H1 (cell line): Measurements from ENCODE around the gene ACBD6. TPM values are rescaled to one million over a fixed set of nuclear protein-coding genes. Genes with fewer than 3 reads are reported as not detected.

ENCODE experiments used
- CTCF ChIA-PET: fragments of 300-600 bp; sonication (Branson Sonifier 250); formaldehyde crosslinking; loops from one replicate; lab custom pipeline; 2021; ENCODE audit not compliant: partially characterized antibody; lab: Charles Lee
- POLR2A ChIA-PET: fragments of 300-600 bp; sonication (Branson Sonifier 250); formaldehyde crosslinking; loops from one replicate; lab custom pipeline; 2021; ENCODE audit warnings: inconsistent platforms; ENCODE audit not compliant: partially characterized antibody; lab: Charles Lee
- DNase-seq, 2 experiments: peaks; one replicate each; pipeline versions ENCODE4 v3.0.0 to v3.0.0-alpha.2; 2010 to 2022; ENCODE audit warnings: low spot score in 2 of 2, low read depth in 1 of 2, mixed read lengths in 1 of 2
- FAIRE-seq: peaks from 2 replicates; lab custom pipeline; 2011; peaks lifted over from hg19 to GRCh38; lab: Jason Lieb, UNC
- H2AFZ ChIP-seq: 2 replicates; pipeline ENCODE4 v1.8.1; 2012; ENCODE audit warnings: low read length, inconsistent platforms
- H2AK5ac ChIP-seq: 2 replicates; pipeline ENCODE4 v1.6.1; 2013; ENCODE audit warnings: low read depth, low read length
- H2BK120ac ChIP-seq: replicated peaks from 2 replicates; pipeline ENCODE3; 2013; ENCODE audit warnings: low read depth, low read length, inconsistent platforms
- H2BK12ac ChIP-seq: 2 replicates; pipeline ENCODE4 v1.6.1; 2013; ENCODE audit warnings: low read depth, low read length
- H2BK15ac ChIP-seq: 2 replicates; pipeline ENCODE4 v1.6.1; 2013; ENCODE audit warnings: low read length
- H2BK20ac ChIP-seq: 2 replicates; pipeline ENCODE4 v1.6.1; 2013; ENCODE audit warnings: low read length
- H2BK5ac ChIP-seq: 2 replicates; pipeline ENCODE4 v1.6.1; 2013; ENCODE audit warnings: low read depth, low read length
- H3K14ac ChIP-seq: 2 replicates; pipeline ENCODE4 v1.6.1; 2013; ENCODE audit warnings: inconsistent platforms; ENCODE audit not compliant: insufficient read length
- H3K18ac ChIP-seq: 2 replicates; pipeline ENCODE4 v1.6.1; 2013; ENCODE audit warnings: low read length; ENCODE audit errors: extremely low read depth
- H3K23ac ChIP-seq: 2 replicates; pipeline ENCODE4 v1.6.1; 2013; ENCODE audit warnings: inconsistent platforms; ENCODE audit not compliant: insufficient read length
- H3K23me2 ChIP-seq: 2 replicates; pipeline ENCODE4 v1.6.1; 2013; ENCODE audit warnings: low read depth, low read length
- H3K27ac ChIP-seq: 2 replicates; pipeline ENCODE4 v1.6.1; 2011; ENCODE audit warnings: low read depth, low read length, inconsistent platforms
- H3K27me3 ChIP-seq, 4 experiments: replicated peaks in 1 of 4; 1 replicate in 1 of 4; 2 replicates in 3 of 4; pipeline versions ENCODE4 v1.6.1 to v1.8.1; 2011 to 2013; ENCODE audit warnings: low read length in 3 of 4, mild to moderate bottlenecking in 3 of 4, inconsistent platforms in 2 of 4, mixed read lengths in 2 of 4, moderate library complexity in 1 of 4; ENCODE audit not compliant: control insufficient read depth in 3 of 4, insufficient read depth in 3 of 4; ENCODE audit errors: extremely low read depth in 1 of 4
- H3K36me3 ChIP-seq, 4 experiments: 2 replicates each; pipeline versions ENCODE4 v1.6.1 to v1.8.1; 2011 to 2013; ENCODE audit warnings: mild to moderate bottlenecking in 4 of 4, low read length in 3 of 4, moderate library complexity in 2 of 4, control low read depth in 1 of 4, inconsistent platforms in 1 of 4; ENCODE audit not compliant: insufficient read depth in 4 of 4, control insufficient read depth in 2 of 4
- H3K4ac ChIP-seq: replicated peaks from 2 replicates; pipeline ENCODE3; 2013; ENCODE audit warnings: low read length, low read depth, mixed read lengths, inconsistent platforms; ENCODE audit not compliant: insufficient read length
- H3K4me1 ChIP-seq, 4 experiments: replicated peaks in 1 of 4; 1 replicate in 1 of 4; 2 replicates in 3 of 4; pipeline versions ENCODE4 v1.6.1 to v1.8.1; 2011 to 2013; ENCODE audit warnings: low read length in 3 of 4, inconsistent platforms in 2 of 4, mixed read lengths in 1 of 4; ENCODE audit not compliant: insufficient read depth in 4 of 4, control insufficient read depth in 3 of 4
- H3K4me2 ChIP-seq, 2 experiments: 2 replicates each; pipeline versions ENCODE4 v1.6.1 to v1.8.1; 2011 to 2013; ENCODE audit warnings: low read depth in 2 of 2, low read length in 2 of 2, control low read depth in 1 of 2, inconsistent platforms in 1 of 2, mild to moderate bottlenecking in 1 of 2; ENCODE audit not compliant: insufficient read depth in 1 of 2
- H3K4me3 ChIP-seq, 4 experiments: fragments of 200-600, 300-600 bp in 1 of 4; sonication (generic), shearing (Covaris generic), sonication (Bioruptor Twin) in 1 of 4; 2 replicates each; pipeline versions ENCODE4 v1.5.1 to v1.8.1; 2011 to 2016; ENCODE audit warnings: low read length in 4 of 4, low read depth in 3 of 4, control low read depth in 2 of 4, inconsistent platforms in 2 of 4, mild to moderate bottlenecking in 2 of 4, mixed read lengths in 1 of 4, moderate library complexity in 1 of 4; ENCODE audit not compliant: insufficient read depth in 2 of 4; ENCODE audit errors: extremely low read depth in 1 of 4
- H3K56ac ChIP-seq: replicated peaks from 2 replicates; pipeline ENCODE3; 2013; ENCODE audit warnings: low read depth, mild to moderate bottlenecking, mixed read lengths, low read length, inconsistent platforms; ENCODE audit not compliant: insufficient read length
- H3K79me1 ChIP-seq: 2 replicates; pipeline ENCODE4 v1.6.1; 2013; ENCODE audit warnings: low read depth, low read length, control low read depth
- H3K79me2 ChIP-seq, 2 experiments: 2 replicates each; pipeline versions ENCODE4 v1.6.1 to v1.8.1; 2012 to 2013; ENCODE audit warnings: low read length in 2 of 2, mild to moderate bottlenecking in 2 of 2, inconsistent platforms in 1 of 2; ENCODE audit not compliant: insufficient read depth in 2 of 2, control insufficient read depth in 1 of 2
- H3K9ac ChIP-seq, 4 experiments: replicated peaks in 1 of 4; 1 replicate in 1 of 4; 2 replicates in 3 of 4; pipeline versions ENCODE4 v1.6.1 to v1.8.1; 2011 to 2013; ENCODE audit warnings: low read depth in 3 of 4, low read length in 3 of 4, control low read depth in 2 of 4, mild to moderate bottlenecking in 2 of 4, moderate library complexity in 2 of 4, inconsistent platforms in 1 of 4; ENCODE audit errors: extremely low read depth in 1 of 4
- H3K9me3 ChIP-seq, 2 experiments: 2 replicates each; pipeline versions ENCODE4 v1.6.1 to v1.8.1; 2012 to 2013; ENCODE audit warnings: mild to moderate bottlenecking in 2 of 2, moderate library complexity in 2 of 2, control low read depth in 1 of 2, inconsistent platforms in 1 of 2, low read depth in 1 of 2, low read length in 1 of 2, mixed read lengths in 1 of 2; ENCODE audit not compliant: insufficient read depth in 2 of 2
- H4K20me1 ChIP-seq, 2 experiments: replicated peaks in 1 of 2; 2 replicates each; pipeline versions ENCODE3 to v1.8.1; 2011 to 2013; ENCODE audit warnings: inconsistent platforms in 2 of 2, low read length in 2 of 2, mild to moderate bottlenecking in 1 of 2; ENCODE audit not compliant: insufficient read depth in 2 of 2, control insufficient read depth in 1 of 2
- H4K5ac ChIP-seq: 2 replicates; pipeline ENCODE4 v1.6.1; 2013; ENCODE audit warnings: low read length, low read depth, mixed read lengths, inconsistent platforms; ENCODE audit not compliant: insufficient read length
- H4K8ac ChIP-seq: 2 replicates; pipeline ENCODE4 v1.8.0; 2013; ENCODE audit warnings: mild to moderate bottlenecking, moderate library complexity, low read length, inconsistent platforms; ENCODE audit not compliant: insufficient read depth; ENCODE audit errors: extremely low read depth
- H4K91ac ChIP-seq: replicated peaks from 2 replicates; pipeline ENCODE3; 2013; ENCODE audit warnings: low read length, mixed read lengths, inconsistent platforms; ENCODE audit not compliant: insufficient read length
- CHD1 ChIP-seq: IDR thresholded peaks from 2 replicates; pipeline ENCODE4 v1.6.1; 2012; ENCODE audit warnings: low read depth, low read length, improper control_type of control experiment
- CTBP2 ChIP-seq: IDR thresholded peaks from 2 replicates; pipeline ENCODE4 v1.7.0; 2011; ENCODE audit warnings: borderline replicate concordance, mild to moderate bottlenecking, moderate library complexity, mixed read lengths, low read length; ENCODE audit not compliant: insufficient read depth, insufficient read length
- JUND ChIP-seq: IDR thresholded peaks from 2 replicates; pipeline ENCODE4 v1.6.1; 2011; ENCODE audit warnings: mild to moderate bottlenecking, improper control_type of control experiment, low read length
- KDM1A ChIP-seq: fragments of 200-600, 300-600 bp; sonication (generic); IDR thresholded peaks from 2 replicates; pipeline ENCODE4 v1.7.1; 2016; ENCODE audit warnings: mild to moderate bottlenecking, low read length, borderline replicate concordance
- KDM4A ChIP-seq: IDR thresholded peaks from one replicate; pipeline ENCODE4 v1.7.1; 2012; ENCODE audit warnings: low read depth, mild to moderate bottlenecking, moderate library complexity, low read length, inconsistent platforms; ENCODE audit not compliant: severe bottlenecking
- NANOG ChIP-seq: IDR thresholded peaks from 2 replicates; pipeline ENCODE4 v1.6.1; 2011; ENCODE audit warnings: low read length, low read depth, mild to moderate bottlenecking, inconsistent platforms; ENCODE audit not compliant: insufficient read depth, poor library complexity, severe bottlenecking
- RAD21 ChIP-seq, 2 experiments: IDR thresholded peaks in 1 of 2; conservative IDR thresholded peaks in 1 of 2; 2 replicates each; pipeline ENCODE4 v1.6.1; 2011; ENCODE audit warnings: low read depth in 2 of 2, low read length in 2 of 2, improper control_type of control experiment in 1 of 2, inconsistent platforms in 1 of 2, mild to moderate bottlenecking in 1 of 2, moderate library complexity in 1 of 2
- RBBP5 ChIP-seq: IDR thresholded peaks from 2 replicates; pipeline ENCODE4 v1.7.1; 2012; ENCODE audit warnings: low read depth, mild to moderate bottlenecking, inconsistent platforms, low read length, moderate library complexity, borderline replicate concordance
- TBP ChIP-seq: IDR thresholded peaks from 2 replicates; pipeline ENCODE4 v1.6.1; 2011; ENCODE audit warnings: low read depth, low read length, improper control_type of control experiment
- ZNF274 ChIP-seq: IDR thresholded peaks from 2 replicates; pipeline ENCODE4 v1.7.0; 2012; ENCODE audit warnings: low read length, borderline replicate concordance; ENCODE audit errors: extremely low read depth
- WGBS, 2 experiments: shearing (Covaris generic) in 1 of 2; methylation state at CpG; one replicate each; pipeline versions ENCODE4 v1.1.6 to v1.1.7; 2013 to 2015; ENCODE audit warnings: low lambda C conversion rate in 2 of 2, mixed read lengths in 2 of 2, inconsistent platforms in 1 of 2, low coverage in 1 of 2, missing lambda C conversion rate in 1 of 2; ENCODE audit not compliant: insufficient replicate concordance in 2 of 2, insufficient coverage in 1 of 2, insufficient read length in 1 of 2; ENCODE audit errors: extremely low coverage in 1 of 2, missing lambda C conversion rate in 1 of 2; 5-methylcytosine and 5-hydroxymethylcytosine counted together
- polyA plus RNA-seq, 7 experiments: library from polyadenylated mRNA; depleted of rRNA in 3 of 7; stranded (reverse) in 5 of 7; unstranded in 2 of 7; fragments of >200 nt in 5 of 7; fragments of 200-250 nt in 2 of 7; gene quantifications; 1 replicate in 5 of 7; 2 replicates in 1 of 7; 4 replicates in 1 of 7; pipeline versions ENCODE4 v1.2.1 to v1.2.3, GENCODE V29; 2011 to 2013; ENCODE audit warnings: missing spikeins in 2 of 7, mixed read lengths in 2 of 7
- total RNA-seq: library from RNA; stranded (reverse); fragmentation: NEBNext Ultra II Directional; extraction: Animal tissue kit (Norgen Biotek cat#: 25700); gene quantifications from 2 replicates; pipeline ENCODE4 v1.2.1, GENCODE V29; 2021

Gene ACBD6
- total and polyA plus RNA-seq, 2 of the 8 experiments (the other 6 are each of a cell fraction or from before 2014, with no cell fraction given), result 52.0 to 67.7 TPM

GRCh38 chr1:180444522-180444921 lies 57.9 kb downstream of the ACBD6 start:
- no peaks in the 10 kb centered on the region for H3K79me1 ChIP-seq
- FAIRE-seq (no peak), DNase-seq (no peak)
- H3K27me3 ChIP-seq, result no peaks in the 10 kb centered on the region
- H3K4me3 ChIP-seq, result no peak overlapping the region
- no peak for TF ChIP-seq RAD21 (IDR thresholded peaks at IDR 0.05 in 1 of 2, conservative IDR thresholded peaks at IDR 0.05 in 1 of 2; ENCODE audit: low read depth in 2 of 2, low read length in 2 of 2)
- TF ChIP-seq ZNF274, result no peak
- TF ChIP-seq KDM1A, result no peak
- TF ChIP-seq RBBP5, result no peak
- TF ChIP-seq JUND, result no peak
- TF ChIP-seq KDM4A, result no peak
- TF ChIP-seq TBP, result no peak
- TF ChIP-seq CHD1, result no peak
- TF ChIP-seq CTBP2, result no peak
- no peak for TF ChIP-seq NANOG
- H2BK15ac ChIP-seq, result no peak overlapping the region
- no peak overlapping the region for H3K56ac ChIP-seq
- no peak overlapping the region for H3K4ac ChIP-seq
- no peak overlapping the region for H3K9ac ChIP-seq
- no peak overlapping the region for H2BK20ac ChIP-seq
- no peak overlapping the region for H4K91ac ChIP-seq
- no peaks in the 10 kb centered on the region for H3K4me1 ChIP-seq
- no peaks in the 10 kb centered on the region for H4K20me1 ChIP-seq
- H2AK5ac ChIP-seq, result no peak overlapping the region
- no peaks in the 10 kb centered on the region; a peak in 1 of 8 replicates for H3K36me3 ChIP-seq
- H4K5ac ChIP-seq, result no peak overlapping the region
- H2BK120ac ChIP-seq, result no peak overlapping the region
- no peak overlapping the region for H2BK12ac ChIP-seq
- H4K8ac ChIP-seq, result no peak overlapping the region
- no peak overlapping the region for H2BK5ac ChIP-seq
- no peak overlapping the region for H3K23ac ChIP-seq
- H3K27ac ChIP-seq, result no peak overlapping the region
- H3K4me2 ChIP-seq, result no peak overlapping the region
- no peaks in the 10 kb centered on the region for H3K23me2 ChIP-seq
- peaks cover 0 to 2% of the 10 kb centered on the region in 2 experiments; a peak in 1 of 4 replicates for H3K79me2 ChIP-seq
- 94% methylated on average over 2 of the region's 2 CpGs; no CpG with 5 or more reads in 1 of the 2 experiments for WGBS, 2 experiments
- no peak overlapping the region for H2AFZ ChIP-seq
- ChIA-PET CTCF (interaction anchor here (0.6 to 1.8 kb wide), 5 partner anchors 12 to 403 kb away, joined by 3 to 5 read pairs (median 4); no protein-coding TSS in a partner anchor), POLR2A (no interaction called here)
- H3K18ac ChIP-seq, result no peak overlapping the region
- no peaks in the 10 kb centered on the region for H3K9me3 ChIP-seq
- H3K14ac ChIP-seq, result no peak overlapping the region
